T-cell (primary cell): ENCODE results near the gene NCAPD2. TPM values are rescaled to one million over a fixed set of nuclear protein-coding genes. Genes with fewer than 3 reads are reported as not detected.

ENCODE experiments used
- ATAC-seq, 4 experiments: fragments of 200-7000 bp in 3 of 4; fragments of 150-1000 bp in 1 of 4; cut with Tn5 transposase; replicated peaks in 1 of 4; 1 replicate in 3 of 4; 2 replicates in 1 of 4; pipeline ENCODE4 v1.10.0; 2021; ENCODE audit warnings: moderate library complexity in 3 of 4, mild to moderate bottlenecking in 2 of 4, moderate number of reproducible peaks in 1 of 4
- CTCF ChIA-PET, 2 donors: fragments of 300-600 bp; sonication (Branson Sonifier 250); formaldehyde crosslinking; loops; one replicate each; lab custom pipeline; 2022; ENCODE audit warnings: antibody characterized with exemption in 2 of 2; lab: Charles Lee
- POLR2A ChIA-PET, 2 donors: fragments of 300-600 bp; sonication (Branson Sonifier 250); formaldehyde crosslinking; loops; one replicate each; lab custom pipeline; 2022; ENCODE audit warnings: antibody characterized with exemption in 2 of 2; lab: Charles Lee
- DNase-seq, 35 experiments: peaks; one replicate each; pipeline versions ENCODE4 v3.0.0 to v3.0.0-alpha.2; 2013 to 2023
- H3K27ac ChIP-seq: one replicate; pipeline ENCODE4 v1.5.1; 2013; ENCODE audit warnings: low read length
- H3K27me3 ChIP-seq, 2 experiments: replicated peaks in 1 of 2; 1 replicate in 1 of 2; 2 replicates in 1 of 2; pipeline versions ENCODE4 v1.6.1 to v1.7.0; 2013; ENCODE audit warnings: low read length in 1 of 2, mixed read lengths in 1 of 2; ENCODE audit not compliant: control insufficient read depth in 2 of 2, insufficient read depth in 2 of 2; ENCODE audit errors: extremely low read depth in 1 of 2
- H3K36me3 ChIP-seq, 2 donors: 1 replicate in 1 of 2; 2 replicates in 1 of 2; pipeline versions ENCODE4 v1.6.1 to v1.7.0; 2013; ENCODE audit warnings: low read length in 1 of 2; ENCODE audit not compliant: control insufficient read depth in 2 of 2, insufficient read depth in 1 of 2; ENCODE audit errors: extremely low read depth in 1 of 2
- H3K4me1 ChIP-seq, 2 experiments: 1 replicate in 1 of 2; 2 replicates in 1 of 2; pipeline versions ENCODE4 v1.6.1 to v1.7.0; 2013; ENCODE audit warnings: low read length in 2 of 2, mixed read lengths in 1 of 2; ENCODE audit not compliant: insufficient read depth in 2 of 2, control insufficient read depth in 1 of 2; ENCODE audit errors: extremely low read depth in 1 of 2
- H3K4me3 ChIP-seq, 2 donors: 1 replicate in 1 of 2; 2 replicates in 1 of 2; pipeline versions ENCODE4 v1.5.1 to v1.7.0; 2013; ENCODE audit warnings: mild to moderate bottlenecking in 2 of 2, low read length in 1 of 2, moderate library complexity in 1 of 2; ENCODE audit not compliant: control insufficient read depth in 1 of 2; ENCODE audit errors: extremely low read depth in 1 of 2
- H3K9me3 ChIP-seq: 2 replicates; pipeline ENCODE4 v1.7.0; 2013
- H3K27ac Mint-ChIP-seq, 2 donors: one replicate each; pipeline ENCODE4 v1.8.0; 2020 to 2021; ENCODE audit warnings: mild to moderate bottlenecking in 2 of 2, mixed read lengths in 2 of 2
- H3K27me3 Mint-ChIP-seq, 2 donors: one replicate each; pipeline ENCODE4 v1.8.0; 2021 to 2022; ENCODE audit warnings: mixed read lengths in 2 of 2
- H3K36me3 Mint-ChIP-seq: one replicate; pipeline ENCODE4 v1.8.0; 2021; ENCODE audit warnings: mixed read lengths
- H3K4me1 Mint-ChIP-seq, 3 donors: one replicate each; pipeline ENCODE4 v1.8.0; 2020 to 2022; ENCODE audit warnings: mixed read lengths in 3 of 3, mild to moderate bottlenecking in 1 of 3
- H3K4me3 Mint-ChIP-seq, 3 donors: one replicate each; pipeline ENCODE4 v1.8.0; 2020 to 2022; ENCODE audit warnings: mild to moderate bottlenecking in 3 of 3, mixed read lengths in 3 of 3, moderate library complexity in 3 of 3
- H3K9me3 Mint-ChIP-seq, 3 donors: one replicate each; pipeline ENCODE4 v1.8.0; 2020 to 2022; ENCODE audit warnings: mixed read lengths in 3 of 3
- WGBS: methylation state at CpG from one replicate; pipeline ENCODE4 v1.1.5; 2013; ENCODE audit warnings: missing lambda C conversion rate; ENCODE audit not compliant: insufficient coverage; 5-methylcytosine and 5-hydroxymethylcytosine counted together
- total RNA-seq, 35 experiments: library from RNA in 6 of 35; stranded (reverse) in 6 of 35; fragments of 120-200 nt in 1 of 35; gene quantifications; one replicate each; pipeline versions ENCODE4 v1.2.1 to v1.2.4 and lab custom pipeline; 2013 to 2026

NCAPD2 gene
- total RNA-seq, 5 donors from 2014 or later (not counting 1 experiment from before 2014, with no cell fraction given), result 32.8 to 43.8 (median 40.7) TPM

DNA sequence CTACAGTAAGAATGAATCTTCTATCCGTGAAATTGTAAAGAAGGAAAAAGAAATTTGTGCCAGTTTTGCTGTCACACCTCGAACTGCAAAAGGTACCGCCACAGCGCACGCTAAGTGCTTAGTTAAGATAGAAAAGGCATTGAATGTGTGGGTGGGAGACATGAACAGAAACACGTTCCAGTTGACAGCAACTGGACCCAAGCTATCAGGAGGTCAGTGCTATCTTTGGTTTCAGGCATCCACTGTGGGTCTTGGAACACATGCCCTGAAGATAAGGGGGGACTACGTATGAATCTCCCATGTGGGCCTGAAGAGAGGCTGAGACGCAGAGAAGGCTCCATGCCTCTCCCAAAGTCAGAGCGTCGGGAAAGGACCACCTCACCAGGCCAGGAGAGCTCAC is 52.1 kb downstream of the NCAPD2 start:
- 93% methylated on average over 6 of the region's 10 CpGs for WGBS
- peaks cover 7 to 21% (median 19%) of the 10 kb centered on the region in 3 donors for H3K4me1 Mint-ChIP-seq
- ChIA-PET CTCF (interaction anchor here in 1 of 2 donors (0.6 to 1.0 kb wide), 2 partner anchors 12 to 17 kb away, joined by 3 to 4 read pairs; partner anchors contain the start of gene GAPDH), POLR2A (no interaction called here)
- no peak overlapping the region for H3K27ac Mint-ChIP-seq
- Histone ChIP-seq H3K36me3 (peaks cover 8 to 58% of the 10 kb centered on the region in 2 donors), H3K4me3 (no peak overlapping the region), H3K27ac (no peak overlapping the region), H3K4me1 (peaks cover 13 to 22% of the 10 kb centered on the region in 2 experiments), H3K27me3 (no peaks in the 10 kb centered on the region), H3K9me3 (no peaks in the 10 kb centered on the region)
- H3K27me3 Mint-ChIP-seq, result no peaks in the 10 kb centered on the region
- peaks cover 36% of the 10 kb centered on the region for H3K36me3 Mint-ChIP-seq
- DNase-seq (no peak), ATAC-seq (no peak)
- no peaks in the 10 kb centered on the region for H3K9me3 Mint-ChIP-seq
- H3K4me3 Mint-ChIP-seq, result no peak overlapping the region

DNA sequence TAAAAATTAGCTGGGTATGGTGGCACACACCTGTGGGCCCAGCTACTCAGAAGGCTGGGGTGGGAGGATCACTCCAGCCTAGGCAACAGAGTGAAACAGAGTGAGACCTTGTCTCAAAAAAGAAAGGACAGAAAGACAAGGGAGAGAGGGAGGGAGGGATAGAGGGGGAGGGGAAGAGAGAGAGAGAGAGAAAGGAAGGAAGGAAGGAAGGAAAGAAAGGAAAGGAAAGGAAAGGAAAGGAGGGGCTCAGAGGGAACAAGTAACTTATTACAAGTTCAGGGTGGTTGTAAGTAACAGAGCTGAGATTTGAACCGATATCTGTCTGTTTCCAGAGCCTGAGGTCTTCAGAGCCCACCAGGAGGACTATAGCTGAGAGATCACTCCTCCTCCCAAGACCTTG is 53.7 kb downstream of the NCAPD2 start:
- CTCF ChIA-PET, result no interaction called here
- Mint-ChIP-seq H3K27me3 (no peaks in the 10 kb centered on the region), H3K27ac (peak overlapping the region in 1 of 2 donors; percentile 11), H3K4me3 (no peak overlapping the region), H3K36me3 (peaks cover 31% of the 10 kb centered on the region), H3K9me3 (no peaks in the 10 kb centered on the region), H3K4me1 (peaks cover 14 to 22% (median 18%) of the 10 kb centered on the region in 3 donors)
- Histone ChIP-seq H3K4me1 (peaks cover 6 to 25% of the 10 kb centered on the region in 2 experiments), H3K9me3 (no peaks in the 10 kb centered on the region), H3K36me3 (peaks cover 8 to 67% of the 10 kb centered on the region in 2 donors), H3K27ac (no peak overlapping the region), H3K4me3 (no peak overlapping the region), H3K27me3 (no peaks in the 10 kb centered on the region)
- no CpG with 5 or more reads among the region's 1 CpG for WGBS
- POLR2A ChIA-PET, result no interaction called here
- DNase-seq, result no peak
- no peak for ATAC-seq

DNA sequence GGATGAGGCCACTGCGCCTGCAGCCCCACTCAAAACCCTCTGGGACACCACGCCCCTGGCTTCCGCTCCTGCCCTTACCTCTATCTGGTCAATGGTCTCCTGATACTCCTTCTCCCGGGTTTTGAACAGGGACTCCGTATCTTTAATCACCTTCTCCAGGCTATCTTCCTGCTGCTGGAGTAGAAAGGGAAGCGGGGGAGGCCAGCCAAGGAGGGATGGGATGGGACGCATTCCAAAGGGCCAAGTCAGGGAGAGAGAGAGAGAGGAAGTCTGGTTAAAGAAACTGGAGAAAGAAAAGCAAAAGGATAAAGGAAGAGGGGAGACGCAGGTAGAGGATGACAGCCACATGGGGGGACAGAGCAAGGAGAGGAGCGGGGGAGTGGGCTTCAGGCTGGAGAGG is 54.1 kb downstream of the NCAPD2 start:
- no peak overlapping the region for H3K4me3 ChIP-seq
- DNase-seq, result no peak
- Mint-ChIP-seq H3K27ac (peak overlapping the region in 1 of 2 donors; percentile 66), H3K4me1 (peaks cover 18 to 26% (median 22%) of the 10 kb centered on the region in 3 donors), H3K36me3 (peaks cover 31% of the 10 kb centered on the region), H3K4me3 (no peak overlapping the region), H3K9me3 (no peaks in the 10 kb centered on the region), H3K27me3 (no peaks in the 10 kb centered on the region)
- POLR2A ChIA-PET, result no interaction called here
- H3K36me3 ChIP-seq, result peaks cover 8 to 69% of the 10 kb centered on the region in 2 donors
- H3K27me3 ChIP-seq, result no peaks in the 10 kb centered on the region
- no peak for ATAC-seq
- no peaks in the 10 kb centered on the region for H3K9me3 ChIP-seq
- H3K4me1 ChIP-seq, result peaks cover 3 to 28% of the 10 kb centered on the region in 2 experiments
- WGBS, result 98% methylated on average over 7 of the region's 9 CpGs
- CTCF ChIA-PET, result no interaction called here
- no peak overlapping the region for H3K27ac ChIP-seq

DNA sequence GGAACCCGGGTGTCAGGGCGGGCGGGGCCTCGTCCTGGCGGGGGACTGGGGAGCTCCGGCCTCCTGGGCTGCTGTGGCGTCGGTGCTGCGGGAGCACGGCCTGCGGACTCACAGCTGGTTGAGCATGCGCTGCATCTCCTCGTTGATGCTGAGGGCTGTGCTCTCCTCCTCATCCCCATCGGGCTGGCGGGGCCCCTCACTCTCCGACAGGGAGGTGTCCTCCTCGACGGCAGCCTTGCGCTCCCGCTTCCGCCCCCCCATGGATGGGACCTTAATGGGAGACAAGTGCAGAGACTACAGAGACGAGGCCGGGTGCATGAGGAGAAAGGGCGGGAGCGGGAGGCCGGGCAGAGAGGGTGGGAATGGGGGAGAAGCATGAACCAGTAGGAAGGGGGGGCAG is 54.7 kb downstream of the NCAPD2 start:
- Mint-ChIP-seq H3K27me3 (no peaks in the 10 kb centered on the region), H3K9me3 (no peaks in the 10 kb centered on the region), H3K4me3 (no peak overlapping the region), H3K4me1 (peaks cover 23 to 31% (median 28%) of the 10 kb centered on the region in 3 donors), H3K36me3 (peaks cover 29% of the 10 kb centered on the region), H3K27ac (no peak overlapping the region)
- H3K36me3 ChIP-seq, result peaks cover 8 to 74% of the 10 kb centered on the region in 2 donors
- H3K4me1 ChIP-seq, result peaks cover 5 to 34% of the 10 kb centered on the region in 2 experiments
- ChIA-PET POLR2A (no interaction called here), CTCF (no interaction called here)
- H3K4me3 ChIP-seq, result no peak overlapping the region
- H3K9me3 ChIP-seq, result no peaks in the 10 kb centered on the region
- H3K27ac ChIP-seq, result no peak overlapping the region
- H3K27me3 ChIP-seq, result no peaks in the 10 kb centered on the region
- no peak for DNase-seq
- 97% methylated on average over 14 of the region's 26 CpGs for WGBS
- ATAC-seq, result no peak

DNA sequence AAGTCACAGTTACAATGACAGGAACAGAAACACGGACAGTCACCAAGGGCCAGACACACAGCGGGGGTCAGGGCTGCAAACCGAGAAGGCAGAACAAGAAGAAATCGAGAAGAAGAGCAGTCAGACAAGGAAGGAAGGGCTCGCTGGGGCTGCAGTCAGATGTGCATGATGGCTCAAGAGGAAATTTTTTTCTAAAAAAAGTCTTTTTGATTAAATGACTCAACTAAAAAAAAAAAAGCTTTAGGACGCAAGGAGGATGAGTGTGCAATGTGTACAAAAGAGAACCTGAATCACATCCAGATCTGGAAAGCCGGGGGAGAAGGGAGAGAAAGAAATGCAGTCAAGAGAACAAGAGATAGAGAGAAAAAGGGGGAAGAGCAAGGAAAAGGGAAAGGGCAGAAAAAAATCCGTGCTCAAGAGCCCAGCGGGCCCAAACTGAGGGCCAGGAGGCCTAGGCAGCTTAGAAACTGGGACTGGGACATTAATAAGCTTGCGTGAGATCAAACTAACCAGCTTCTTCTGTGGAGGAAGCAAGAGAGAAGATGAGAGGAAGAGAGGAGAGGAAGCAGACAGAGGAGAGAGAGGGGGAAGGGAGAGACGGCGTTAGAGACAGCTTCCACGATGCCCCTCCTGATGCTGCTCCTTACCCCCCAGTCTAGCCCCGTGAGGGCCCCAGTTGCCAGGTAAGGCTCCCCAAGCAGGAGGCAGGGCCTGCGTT is 55.2 kb downstream of the NCAPD2 start:
- Mint-ChIP-seq H3K27me3 (no peaks in the 10 kb centered on the region), H3K4me1 (peaks cover 27 to 37% (median 34%) of the 10 kb centered on the region in 3 donors), H3K4me3 (no peak overlapping the region), H3K27ac (no peak overlapping the region), H3K36me3 (peaks cover 29% of the 10 kb centered on the region), H3K9me3 (no peaks in the 10 kb centered on the region)
- CTCF ChIA-PET, result no interaction called here
- ATAC-seq (no peak), DNase-seq (no peak)
- Histone ChIP-seq H3K27me3 (no peaks in the 10 kb centered on the region), H3K9me3 (no peaks in the 10 kb centered on the region), H3K4me1 (peaks cover 8 to 39% of the 10 kb centered on the region in 2 experiments), H3K36me3 (peaks cover 8 to 74% of the 10 kb centered on the region in 2 donors), H3K27ac (no peak overlapping the region), H3K4me3 (no peak overlapping the region)
- POLR2A ChIA-PET, result interaction anchor here in 1 of 2 donors (0.6 kb wide), 2 partner anchors 102 to 113 kb away, joined by 3 to 4 read pairs; no protein-coding TSS in a partner anchor
- WGBS, result 82% methylated on average over 13 of the region's 15 CpGs

DNA sequence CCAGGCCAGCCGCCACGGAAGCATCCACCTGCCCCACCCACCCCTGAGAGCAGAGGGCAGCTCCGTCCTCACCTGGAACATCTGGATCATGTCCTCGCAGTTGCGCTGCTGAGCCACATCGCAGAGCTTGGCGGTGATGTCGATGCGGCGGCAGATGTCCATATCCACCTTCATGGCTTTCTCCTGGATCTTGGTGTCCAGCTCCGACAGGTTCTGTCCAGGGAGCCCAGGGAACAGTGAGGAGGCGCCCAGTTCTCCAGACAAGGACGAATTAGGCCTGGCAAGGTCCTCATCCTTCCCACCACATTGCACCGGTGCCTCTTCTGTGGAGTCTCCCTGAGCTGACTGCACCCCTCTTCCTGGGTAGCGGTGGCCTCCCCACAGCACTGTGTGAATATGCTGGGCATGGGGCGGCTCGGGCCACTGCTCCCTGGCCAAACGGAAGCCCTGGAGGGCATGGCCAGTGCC is 55.8 kb downstream of the NCAPD2 start:
- WGBS, result 97% methylated on average over 17 of the region's 18 CpGs
- no peak overlapping the region for H3K4me3 Mint-ChIP-seq
- ChIA-PET CTCF (no interaction called here), POLR2A (interaction anchor here in 1 of 2 donors (0.6 kb wide), 2 partner anchors 102 to 114 kb away, joined by 3 to 4 read pairs; no protein-coding TSS in a partner anchor)
- H3K36me3 Mint-ChIP-seq, result peaks cover 25% of the 10 kb centered on the region
- H3K27me3 Mint-ChIP-seq, result no peaks in the 10 kb centered on the region
- no peak overlapping the region for H3K27ac Mint-ChIP-seq
- no peaks in the 10 kb centered on the region for H3K9me3 ChIP-seq
- ATAC-seq (no peak), DNase-seq (no peak)
- no peak overlapping the region for H3K27ac ChIP-seq
- peaks cover 33 to 43% (median 40%) of the 10 kb centered on the region in 3 donors for H3K4me1 Mint-ChIP-seq
- H3K4me3 ChIP-seq, result no peak overlapping the region
- H3K9me3 Mint-ChIP-seq, result no peaks in the 10 kb centered on the region
- peaks cover 12 to 45% of the 10 kb centered on the region in 2 experiments for H3K4me1 ChIP-seq
- peaks cover 8 to 70% of the 10 kb centered on the region in 2 donors for H3K36me3 ChIP-seq
- H3K27me3 ChIP-seq, result no peaks in the 10 kb centered on the region
